GM10248 (cell line): ENCODE data around the gene EYA3.

Source experiments
- CTCF ChIA-PET: fragments of 300-600 bp; sonication (Branson Sonifier 250); formaldehyde crosslinking; extraction: SDS; loops from one replicate; lab custom pipeline; 2021; ENCODE audit warnings: antibody characterized with exemption; lab: Yijun Ruan, JAX
- POLR2A ChIA-PET: fragments of 350-650 bp; sonication (Branson Sonifier 250); formaldehyde crosslinking; extraction: SDS; loops from one replicate; lab custom pipeline; 2020; ENCODE audit warnings: antibody characterized with exemption; lab: Yijun Ruan, JAX
- DNase-seq: peaks from one replicate; pipeline ENCODE4 v3.0.0; 2012; ENCODE audit errors: extremely low spot score
- TF ChIP-seq, protein P1 (sequence below): IDR thresholded peaks from 2 replicates; pipeline ENCODE4 v1.5.1; 2012; ENCODE audit warnings: mild to moderate bottlenecking, low read depth; ENCODE audit errors: extremely low read depth, missing control alignments, control extremely low read depth

EYA3 gene

DNA sequence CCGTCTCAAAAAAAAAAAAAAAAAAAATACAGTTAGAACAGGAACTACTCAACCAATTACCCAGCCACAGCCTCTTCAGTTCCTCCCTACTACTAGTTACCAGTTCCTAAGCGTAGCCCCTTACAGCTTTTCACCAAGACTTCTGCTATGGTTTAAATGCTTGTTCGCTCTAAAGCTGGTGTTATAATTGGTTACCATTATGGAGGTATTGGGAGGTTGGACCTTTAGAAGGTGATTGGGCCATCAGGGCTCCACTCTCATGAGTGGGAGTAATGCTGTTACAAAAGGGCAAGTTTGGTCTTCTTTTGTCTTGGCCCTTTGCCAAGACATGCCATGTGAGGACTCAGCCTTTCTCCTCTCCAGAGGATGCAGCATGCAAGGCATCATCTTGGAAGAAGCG, 156.7 kb downstream of the EYA3 start:
- CTCF ChIA-PET = interaction anchor here (1.5 kb wide), 1 partner anchor 24 kb away, joined by 4 read pairs; no protein-coding TSS in a partner anchor
- POLR2A ChIA-PET = no interaction called here

DNA sequence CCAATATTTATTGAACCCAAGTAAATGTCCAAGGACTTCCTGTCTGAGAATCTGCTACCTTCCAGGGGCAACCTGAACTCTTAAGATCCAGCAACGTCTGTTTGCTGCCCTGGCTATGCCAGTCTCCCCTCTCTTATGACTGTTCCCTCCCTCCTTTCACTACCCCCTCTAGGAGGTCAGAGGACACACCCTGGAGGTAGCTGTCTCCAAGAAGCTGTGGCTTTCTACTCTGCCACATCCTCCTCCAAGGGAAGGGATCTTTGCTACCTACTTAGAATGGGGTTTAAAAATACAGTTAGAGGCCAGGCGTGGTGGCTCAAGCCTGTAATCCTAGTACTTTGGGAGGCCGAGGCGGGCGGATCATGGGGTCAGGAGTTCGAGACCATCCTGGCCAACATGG, 157.2 kb downstream of the EYA3 start:
- CTCF ChIA-PET = interaction anchor here (1.3 to 1.6 kb wide), 3 partner anchors 8 to 24 kb away, joined by 4 to 6 read pairs (median 4); no protein-coding TSS in a partner anchor
- TF ChIP-seq, protein P1, sequence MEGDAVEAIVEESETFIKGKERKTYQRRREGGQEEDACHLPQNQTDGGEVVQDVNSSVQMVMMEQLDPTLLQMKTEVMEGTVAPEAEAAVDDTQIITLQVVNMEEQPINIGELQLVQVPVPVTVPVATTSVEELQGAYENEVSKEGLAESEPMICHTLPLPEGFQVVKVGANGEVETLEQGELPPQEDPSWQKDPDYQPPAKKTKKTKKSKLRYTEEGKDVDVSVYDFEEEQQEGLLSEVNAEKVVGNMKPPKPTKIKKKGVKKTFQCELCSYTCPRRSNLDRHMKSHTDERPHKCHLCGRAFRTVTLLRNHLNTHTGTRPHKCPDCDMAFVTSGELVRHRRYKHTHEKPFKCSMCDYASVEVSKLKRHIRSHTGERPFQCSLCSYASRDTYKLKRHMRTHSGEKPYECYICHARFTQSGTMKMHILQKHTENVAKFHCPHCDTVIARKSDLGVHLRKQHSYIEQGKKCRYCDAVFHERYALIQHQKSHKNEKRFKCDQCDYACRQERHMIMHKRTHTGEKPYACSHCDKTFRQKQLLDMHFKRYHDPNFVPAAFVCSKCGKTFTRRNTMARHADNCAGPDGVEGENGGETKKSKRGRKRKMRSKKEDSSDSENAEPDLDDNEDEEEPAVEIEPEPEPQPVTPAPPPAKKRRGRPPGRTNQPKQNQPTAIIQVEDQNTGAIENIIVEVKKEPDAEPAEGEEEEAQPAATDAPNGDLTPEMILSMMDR = no peak
- no peak for DNase-seq
- POLR2A ChIA-PET = no interaction called here

More for the DNA sequence above, 156.7 kb downstream of the EYA3 start:
- TF ChIP-seq, protein P1 = no peak
- DNase-seq = no peak

DNA sequence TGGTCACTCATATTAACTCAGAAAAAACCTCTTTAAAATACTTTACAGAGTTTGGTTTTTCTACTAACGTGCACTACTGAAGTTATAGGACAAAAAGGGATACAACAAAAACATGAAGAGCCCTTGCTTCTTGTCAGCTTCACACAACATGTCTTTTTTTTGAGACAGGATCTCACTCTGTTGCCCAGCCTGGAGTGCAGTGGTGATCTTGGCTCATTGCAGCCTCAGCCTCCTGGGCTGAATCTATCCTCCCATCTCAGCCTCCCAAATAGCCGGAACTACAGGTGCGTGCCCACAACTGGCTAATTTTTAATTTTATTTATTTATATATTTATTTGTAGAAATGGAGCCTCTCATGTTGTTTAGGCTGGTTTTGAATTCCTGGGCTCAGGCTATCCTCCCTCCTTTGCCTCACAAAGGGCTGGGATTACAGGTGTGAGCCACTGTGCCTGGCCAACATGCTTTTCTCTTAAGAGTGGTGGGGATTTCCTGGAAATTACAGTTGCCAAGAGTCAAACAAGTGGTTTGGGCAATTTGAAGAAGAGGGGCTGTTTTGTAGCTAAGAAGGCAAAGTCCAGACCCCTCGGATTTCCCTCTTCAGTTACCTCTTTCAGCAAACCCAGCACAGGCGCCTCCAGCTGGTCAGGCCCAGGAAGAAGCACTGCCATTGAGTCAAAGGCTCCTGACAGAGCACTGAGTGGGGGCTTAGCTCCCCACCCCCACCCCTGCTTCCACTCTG, 160.0 kb downstream of the EYA3 start:
- DNase-seq = no peak
- ChIA-PET POLR2A (no interaction called here), CTCF (interaction anchor here (1.0 to 1.9 kb wide), 3 partner anchors 13 to 96 kb away, joined by 3 to 6 read pairs (median 3); no protein-coding TSS in a partner anchor)

DNA sequence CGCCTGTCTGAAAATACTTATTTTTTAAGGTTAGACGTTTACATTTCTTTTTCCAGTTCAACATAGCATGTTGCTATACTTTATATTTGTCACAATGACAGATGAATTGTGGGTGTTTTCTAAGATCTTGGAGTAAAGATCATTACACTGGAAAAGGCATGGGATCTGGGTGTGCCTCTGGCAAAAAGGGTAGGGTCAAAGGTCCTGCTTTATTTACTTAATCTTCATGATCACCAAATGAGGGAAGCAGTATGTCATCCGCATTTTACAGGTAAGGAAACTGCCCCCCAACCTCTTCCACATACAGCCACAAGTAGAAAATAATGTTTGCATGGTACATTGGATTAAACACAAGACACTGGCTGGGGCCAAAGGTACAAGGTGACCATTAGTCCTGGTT, 166.1 kb downstream of the EYA3 start:
- ChIA-PET CTCF (no interaction called here), POLR2A (no interaction called here)
- no peak for DNase-seq
- TF ChIP-seq, protein P1 = no peak

More for the DNA sequence above, 160.0 kb downstream of the EYA3 start:
- TF ChIP-seq, protein P1 = no peak
